GM12874 (cell line): ENCODE measurements around the gene VEZF1.

Source experiments
- TF ChIP-seq, protein P1 (sequence below): IDR thresholded peaks from 2 replicates; pipeline ENCODE4 v1.5.1; 2011; ENCODE audit warnings: low read depth, mild to moderate bottlenecking, control low read depth, low read length, moderate library complexity; ENCODE audit not compliant: insufficient read depth

Gene VEZF1

GRCh38 chr17:57956291-57957119, 31.5 kb downstream of the VEZF1 start:
- TF ChIP-seq, protein P1, sequence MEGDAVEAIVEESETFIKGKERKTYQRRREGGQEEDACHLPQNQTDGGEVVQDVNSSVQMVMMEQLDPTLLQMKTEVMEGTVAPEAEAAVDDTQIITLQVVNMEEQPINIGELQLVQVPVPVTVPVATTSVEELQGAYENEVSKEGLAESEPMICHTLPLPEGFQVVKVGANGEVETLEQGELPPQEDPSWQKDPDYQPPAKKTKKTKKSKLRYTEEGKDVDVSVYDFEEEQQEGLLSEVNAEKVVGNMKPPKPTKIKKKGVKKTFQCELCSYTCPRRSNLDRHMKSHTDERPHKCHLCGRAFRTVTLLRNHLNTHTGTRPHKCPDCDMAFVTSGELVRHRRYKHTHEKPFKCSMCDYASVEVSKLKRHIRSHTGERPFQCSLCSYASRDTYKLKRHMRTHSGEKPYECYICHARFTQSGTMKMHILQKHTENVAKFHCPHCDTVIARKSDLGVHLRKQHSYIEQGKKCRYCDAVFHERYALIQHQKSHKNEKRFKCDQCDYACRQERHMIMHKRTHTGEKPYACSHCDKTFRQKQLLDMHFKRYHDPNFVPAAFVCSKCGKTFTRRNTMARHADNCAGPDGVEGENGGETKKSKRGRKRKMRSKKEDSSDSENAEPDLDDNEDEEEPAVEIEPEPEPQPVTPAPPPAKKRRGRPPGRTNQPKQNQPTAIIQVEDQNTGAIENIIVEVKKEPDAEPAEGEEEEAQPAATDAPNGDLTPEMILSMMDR, result no peak

- TF ChIP-seq, protein P1, result peak; percentile 48
These were observed 32.7 kb downstream of the VEZF1 start, which contains the start of gene CUEDC1 for GRCh38 chr17:57955183-57955931. Gene CUEDC1, minus strand, starts transcription at chr17:57955412. Its CDS starts 69,848 bp downstream, at chr17:57885564.

DNA sequence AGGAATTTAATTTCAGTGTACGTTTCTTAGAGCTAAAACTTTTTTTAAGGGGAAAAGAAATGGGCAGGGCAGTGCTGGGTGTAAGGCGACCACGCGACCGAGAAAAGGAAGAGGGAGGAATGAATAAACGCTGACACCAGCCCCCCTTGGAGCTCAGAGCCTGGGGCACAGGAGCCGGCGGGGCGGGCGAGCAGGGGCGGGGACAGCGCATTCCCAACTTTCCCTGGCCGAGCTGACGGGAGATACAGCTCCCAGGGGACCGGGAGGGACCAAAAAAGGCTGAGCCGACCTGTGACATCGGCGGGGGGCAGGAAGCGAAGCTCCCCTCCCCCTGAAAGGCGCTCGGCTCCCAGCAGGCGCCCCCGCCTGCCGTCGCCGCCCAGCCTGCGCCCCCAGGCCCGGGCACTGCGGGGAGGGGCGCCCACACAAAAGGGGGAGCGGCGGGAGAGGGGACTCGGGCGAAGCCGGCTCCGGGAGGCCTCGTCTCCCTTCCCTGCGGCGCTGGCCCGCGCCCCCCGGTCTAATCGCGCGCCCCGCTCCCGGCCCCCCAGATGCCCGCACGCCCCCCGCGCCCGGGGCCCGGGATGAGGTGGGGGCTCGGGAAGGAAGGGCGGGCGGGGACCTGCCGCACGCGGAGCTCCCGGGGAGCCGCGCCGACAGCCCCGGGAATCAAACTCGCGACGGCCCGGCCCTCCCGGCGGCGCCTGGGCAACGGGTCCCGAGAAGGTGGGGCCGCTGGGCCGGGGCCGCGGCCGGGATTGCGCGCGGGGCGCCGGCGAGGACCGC, 33.5 kb downstream of the VEZF1 start:
- TF ChIP-seq, protein P1, result no peak

DNA sequence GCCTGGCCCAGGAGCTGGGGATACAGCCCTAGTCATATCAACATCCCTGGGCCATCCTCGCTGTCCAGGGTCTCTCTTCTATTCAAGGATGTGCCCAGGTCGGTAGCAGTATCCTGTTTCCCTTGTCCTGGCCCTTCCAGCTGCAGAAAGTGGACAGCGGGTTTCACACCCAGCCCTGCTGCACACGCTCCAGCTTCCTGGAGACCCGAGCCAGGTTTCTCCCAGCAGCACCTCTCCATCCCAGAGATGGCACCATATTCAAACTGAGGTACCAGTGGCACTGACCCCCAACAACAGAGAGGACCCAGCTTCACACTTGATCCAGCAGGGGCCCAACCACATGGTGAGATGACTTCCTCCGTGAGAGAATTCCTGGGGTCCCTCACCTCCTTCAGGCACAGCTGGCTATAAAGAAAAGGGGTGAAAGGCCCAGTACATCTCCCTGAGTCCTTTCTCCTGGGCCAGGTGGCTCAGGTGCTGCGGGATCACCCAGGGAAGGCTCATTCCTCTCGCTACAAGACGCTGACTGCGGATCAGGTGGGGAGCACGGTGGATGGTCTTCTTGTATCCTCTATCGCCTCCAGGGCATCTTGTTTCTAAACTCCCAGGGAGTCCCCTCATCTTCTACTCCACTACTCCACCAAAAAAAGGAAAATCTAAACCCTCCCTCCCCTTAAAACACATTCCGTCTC, 34.2 kb downstream of the VEZF1 start:
- TF ChIP-seq, protein P1, result no peak

- TF ChIP-seq, protein P1, result no peak
These were observed 34.8 kb downstream of the VEZF1 start for GRCh38 chr17:57953219-57953618.

DNA sequence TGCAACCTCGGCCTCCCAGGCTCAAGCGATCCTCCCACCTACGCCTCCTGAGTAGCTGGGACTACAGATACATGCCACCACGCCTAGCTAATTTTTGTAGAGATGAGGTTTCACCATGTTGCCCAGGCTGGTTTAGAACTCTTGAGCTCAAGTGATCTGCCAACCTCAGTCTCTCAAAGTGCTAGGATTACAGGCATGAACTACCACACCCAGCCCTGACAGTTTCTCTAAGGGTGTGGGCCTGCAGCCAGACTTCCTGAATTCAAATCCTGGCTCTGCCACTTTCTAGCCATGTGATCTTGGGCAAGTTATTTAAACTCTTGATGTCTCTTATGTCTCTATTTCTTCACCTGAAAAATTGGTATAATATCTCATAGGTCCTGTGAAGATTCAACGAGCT, 38.4 kb downstream of the VEZF1 start:
- TF ChIP-seq, protein P1, result no peak
